Dendritic cell treated with granulocyte-macrophage colony-stimulating factor and Interleukin-4, amounts not matched to agents 40 ng/mL and 50 ng/mL, for 4 days (primary cell): ENCODE measurements around the gene ARHGEF17.

Experiments used
- H3K27ac Mint-ChIP-seq: one replicate; pipeline ENCODE4 v1.8.0; 2022; ENCODE audit warnings: mild to moderate bottlenecking, mixed read lengths
- H3K27me3 Mint-ChIP-seq: one replicate; pipeline ENCODE4 v1.8.0; 2022; ENCODE audit warnings: mild to moderate bottlenecking, mixed read lengths
- H3K36me3 Mint-ChIP-seq: one replicate; pipeline ENCODE4 v1.8.0; 2022; ENCODE audit warnings: low read depth, mixed read lengths
- H3K4me1 Mint-ChIP-seq: one replicate; pipeline ENCODE4 v1.8.0; 2022; ENCODE audit warnings: low read depth, mixed read lengths
- H3K4me3 Mint-ChIP-seq: one replicate; pipeline ENCODE4 v1.8.0; 2022; ENCODE audit warnings: mild to moderate bottlenecking, moderate library complexity, mixed read lengths
- H3K9me3 Mint-ChIP-seq: one replicate; pipeline ENCODE4 v1.8.0; 2022; ENCODE audit warnings: mixed read lengths
- intact Hi-C: fragments of 100-400 bp; cut with micrococcal nuclease; formaldehyde crosslinking; loops from one replicate; pipeline ENCODE4 v1.15.0; 2022

Gene ARHGEF17

DNA sequence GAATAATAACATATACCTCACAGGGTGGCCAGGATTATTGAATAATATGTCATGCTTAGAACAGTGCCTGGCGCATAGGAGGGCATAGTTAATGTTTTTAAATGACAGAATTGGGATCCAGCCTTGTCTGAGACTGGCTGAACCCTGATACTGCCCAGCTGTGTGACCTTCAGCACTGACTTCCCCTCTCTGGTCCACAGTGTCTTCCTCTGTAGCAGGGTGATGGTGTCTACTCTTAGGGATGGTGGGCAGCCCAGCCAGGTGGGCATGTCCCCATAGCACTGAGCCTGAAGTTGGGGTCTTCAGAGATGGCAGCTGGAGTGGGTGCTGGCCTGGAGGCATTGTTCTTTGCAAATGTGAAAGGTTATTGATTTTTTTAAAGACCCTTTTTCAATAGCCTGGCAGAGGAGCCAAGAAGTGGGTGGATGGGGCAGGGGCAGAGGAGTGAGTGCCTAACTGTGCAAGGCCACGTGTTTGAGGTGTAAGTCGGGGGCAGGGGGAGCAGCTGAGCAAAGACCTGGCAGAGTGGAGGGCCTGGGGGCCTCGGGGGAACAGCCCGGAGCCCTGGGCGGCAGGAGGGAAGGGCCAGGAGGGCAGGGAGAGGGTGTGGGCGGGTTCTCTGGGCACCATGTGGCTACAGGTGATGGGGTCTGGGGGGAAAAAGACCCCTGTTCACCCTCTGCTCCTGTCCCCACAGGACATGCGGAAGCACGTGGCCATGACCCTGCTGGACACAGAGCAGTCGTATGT, 38.3 kb downstream of the ARHGEF17 start:
- H3K4me1 Mint-ChIP-seq, result peaks cover 11% of the 10 kb centered on the region
- no peak overlapping the region for H3K27ac Mint-ChIP-seq
- peaks cover 10% of the 10 kb centered on the region for H3K36me3 Mint-ChIP-seq
- intact Hi-C loops, result no loop called here
- no peak overlapping the region for H3K4me3 Mint-ChIP-seq
- peaks cover 16% of the 10 kb centered on the region for H3K27me3 Mint-ChIP-seq
- no peaks in the 10 kb centered on the region for H3K9me3 Mint-ChIP-seq

DNA sequence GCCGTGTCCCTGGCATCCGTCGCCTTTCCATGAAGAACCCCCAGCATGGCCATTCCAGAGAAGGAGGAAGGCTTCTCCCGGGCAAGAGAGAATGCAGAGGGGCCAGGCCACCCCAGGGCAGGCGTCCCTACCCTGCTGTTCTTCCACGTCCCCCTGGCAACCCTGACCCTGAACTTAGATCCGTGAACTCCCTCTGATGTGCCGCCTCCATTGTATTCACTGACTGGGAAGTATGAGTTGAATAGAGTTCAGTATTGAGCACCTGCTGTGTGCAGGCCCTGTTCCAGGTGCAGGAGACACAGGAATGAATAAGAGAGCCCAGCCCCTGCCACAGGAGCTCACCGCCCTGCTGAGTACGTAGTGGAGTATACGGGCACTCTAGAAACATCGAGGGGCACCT, 39.0 kb downstream of the ARHGEF17 start:
- Mint-ChIP-seq H3K27ac (no peak overlapping the region), H3K9me3 (no peaks in the 10 kb centered on the region)
- intact Hi-C loops, result no loop called here

DNA sequence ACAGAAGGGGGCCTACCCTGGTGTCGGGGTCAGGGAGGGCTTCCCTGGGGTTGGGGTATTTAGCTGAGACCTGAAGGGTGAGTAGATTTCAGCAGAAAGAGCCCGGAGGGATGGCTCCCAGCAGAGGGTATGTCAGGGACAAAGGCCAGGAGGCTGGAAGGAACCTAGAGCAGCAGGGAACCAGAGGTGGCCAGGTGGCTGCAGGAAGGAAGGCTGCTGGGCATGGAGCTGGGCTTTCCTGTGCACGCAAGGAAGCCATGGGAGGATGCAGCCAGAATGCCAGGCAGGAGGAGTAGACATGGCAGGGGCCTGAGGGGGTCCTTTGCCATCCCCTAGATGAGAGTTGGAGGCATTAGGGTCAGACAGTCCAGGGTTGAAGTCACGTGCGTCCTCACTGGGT, 40.8 kb downstream of the ARHGEF17 start:
- H3K4me3 Mint-ChIP-seq, result no peak overlapping the region
- H3K27ac Mint-ChIP-seq, result no peak overlapping the region
- H3K36me3 Mint-ChIP-seq, result peaks cover 10% of the 10 kb centered on the region
- H3K4me1 Mint-ChIP-seq, result peaks cover 11% of the 10 kb centered on the region
- H3K27me3 Mint-ChIP-seq, result peaks cover 7% of the 10 kb centered on the region
- H3K9me3 Mint-ChIP-seq, result no peaks in the 10 kb centered on the region
- intact Hi-C loops, result no loop called here

More for the DNA sequence above, 39.0 kb downstream of the ARHGEF17 start:
- peaks cover 12% of the 10 kb centered on the region for H3K27me3 Mint-ChIP-seq
- no peak overlapping the region for H3K4me3 Mint-ChIP-seq
- H3K36me3 Mint-ChIP-seq, result peaks cover 10% of the 10 kb centered on the region
- H3K4me1 Mint-ChIP-seq, result peaks cover 11% of the 10 kb centered on the region

DNA sequence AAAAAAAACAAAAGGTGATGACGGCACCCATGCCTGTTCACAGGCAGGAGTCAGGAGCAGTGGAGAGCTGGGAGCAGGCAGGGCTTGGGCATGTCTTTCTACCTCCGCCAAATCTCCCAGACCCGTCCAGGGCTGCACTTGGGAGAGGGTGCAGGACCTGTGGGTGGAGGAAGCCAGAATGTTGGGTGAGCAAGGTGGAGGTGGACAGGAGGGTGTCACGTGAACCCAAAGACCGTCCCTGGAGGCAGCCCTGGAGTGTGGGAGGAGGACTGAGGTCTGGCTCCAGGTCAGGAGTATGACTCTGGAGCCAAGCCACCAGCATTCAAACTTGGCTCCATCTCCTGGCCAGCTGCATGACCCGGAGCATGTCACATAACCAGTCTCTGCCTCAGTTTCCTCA, 41.6 kb downstream of the ARHGEF17 start:
- Mint-ChIP-seq H3K27me3 (peaks cover 3% of the 10 kb centered on the region), H3K27ac (peak overlapping the region; percentile 45), H3K36me3 (peaks cover 10% of the 10 kb centered on the region), H3K9me3 (no peaks in the 10 kb centered on the region), H3K4me1 (peaks cover 11% of the 10 kb centered on the region), H3K4me3 (no peak overlapping the region)
- intact Hi-C loops, result loop anchor here (2.0 kb wide), 1 partner anchor 311 kb away; no protein-coding TSS in a partner anchor

DNA sequence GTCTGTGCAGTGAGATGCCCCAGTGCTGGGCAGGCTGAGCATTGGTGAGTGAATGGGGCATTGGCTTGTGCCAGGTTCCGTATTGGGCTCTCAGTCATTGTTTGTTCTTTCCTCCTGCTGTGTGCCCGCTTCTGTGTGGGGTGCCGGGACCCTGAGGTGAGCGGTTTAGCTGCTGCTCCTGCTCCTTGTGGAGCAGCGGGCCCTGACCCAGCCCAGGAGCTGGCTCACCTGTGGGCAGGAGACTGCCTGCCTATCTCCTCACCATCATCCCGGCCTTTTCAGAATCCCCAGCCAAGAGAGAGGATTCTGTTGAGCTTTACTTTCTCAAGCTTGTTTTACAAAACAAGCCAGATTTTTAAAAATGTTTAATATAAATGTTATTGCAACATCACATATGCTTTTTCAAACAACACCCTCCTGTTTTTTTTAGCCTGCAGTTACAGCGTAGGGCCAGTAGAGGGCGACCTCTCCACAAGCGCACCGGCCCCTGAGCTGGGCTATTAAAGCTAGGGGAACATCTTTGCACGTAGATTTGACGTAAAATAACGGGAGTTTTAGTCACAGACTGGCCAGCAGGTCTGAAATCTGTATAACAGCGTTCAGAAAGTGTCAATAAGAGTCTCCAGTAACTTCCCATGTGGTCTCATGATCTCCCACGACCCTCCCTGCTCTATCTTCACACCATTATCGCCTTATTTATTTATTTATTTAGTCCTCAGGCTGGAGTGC, 43.0 kb downstream of the ARHGEF17 start:
- Mint-ChIP-seq H3K9me3 (no peaks in the 10 kb centered on the region), H3K4me1 (peaks cover 11% of the 10 kb centered on the region), H3K27ac (no peak overlapping the region), H3K27me3 (peaks cover 3% of the 10 kb centered on the region), H3K4me3 (no peak overlapping the region), H3K36me3 (peaks cover 10% of the 10 kb centered on the region)
- intact Hi-C loops, result loop anchor here (1.0 to 2.0 kb wide), 2 partner anchors 42 to 310 kb away; no protein-coding TSS in a partner anchor

DNA sequence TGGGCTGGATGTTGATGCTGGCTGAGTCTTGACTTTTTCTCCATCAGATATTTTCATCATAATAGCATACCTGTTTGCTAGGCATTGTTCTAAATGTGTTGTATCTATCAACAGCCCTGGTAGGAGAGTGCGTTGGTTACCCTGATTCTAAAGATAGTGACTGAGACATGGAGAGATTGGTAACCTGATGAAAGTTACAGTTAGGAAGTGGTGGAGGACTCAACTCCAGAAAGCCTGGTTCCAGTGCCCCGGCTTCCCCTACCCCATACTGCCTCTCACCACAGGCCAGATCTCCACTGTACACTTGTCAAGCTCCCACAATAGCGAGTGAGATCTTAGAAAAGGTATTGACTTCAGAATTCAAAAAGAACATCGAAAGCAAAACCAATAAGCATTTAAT, 45.3 kb downstream of the ARHGEF17 start:
- H3K36me3 Mint-ChIP-seq, result no peaks in the 10 kb centered on the region
- no peaks in the 10 kb centered on the region for H3K9me3 Mint-ChIP-seq
- H3K27me3 Mint-ChIP-seq, result peaks cover 2% of the 10 kb centered on the region
- H3K27ac Mint-ChIP-seq, result no peak overlapping the region
- no peak overlapping the region for H3K4me3 Mint-ChIP-seq
- intact Hi-C loops, result no loop called here
- peaks cover 11% of the 10 kb centered on the region for H3K4me1 Mint-ChIP-seq

DNA sequence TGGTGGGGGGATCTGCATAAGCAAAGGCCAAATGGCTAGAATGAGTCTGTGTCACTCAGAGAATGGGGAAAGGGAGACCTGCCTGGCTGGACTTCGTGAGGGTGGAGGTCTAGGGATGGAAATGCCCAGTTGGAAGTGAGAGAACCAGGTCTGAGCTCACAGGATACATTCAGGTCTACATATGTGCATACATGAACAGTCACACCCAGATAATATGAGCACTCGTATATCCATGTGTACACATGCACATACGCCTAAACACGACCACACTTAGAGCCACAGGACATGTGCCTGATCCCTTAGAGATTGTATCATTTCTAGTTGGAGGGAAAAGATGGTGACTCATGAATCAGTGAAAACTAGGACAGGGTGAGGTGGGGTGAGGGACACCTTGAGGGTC, 47.0 kb downstream of the ARHGEF17 start:
- Mint-ChIP-seq H3K4me1 (peaks cover 10% of the 10 kb centered on the region), H3K27ac (no peak overlapping the region), H3K9me3 (no peaks in the 10 kb centered on the region), H3K4me3 (no peak overlapping the region), H3K36me3 (peaks cover 2% of the 10 kb centered on the region), H3K27me3 (no peaks in the 10 kb centered on the region)
- intact Hi-C loops, result no loop called here

DNA sequence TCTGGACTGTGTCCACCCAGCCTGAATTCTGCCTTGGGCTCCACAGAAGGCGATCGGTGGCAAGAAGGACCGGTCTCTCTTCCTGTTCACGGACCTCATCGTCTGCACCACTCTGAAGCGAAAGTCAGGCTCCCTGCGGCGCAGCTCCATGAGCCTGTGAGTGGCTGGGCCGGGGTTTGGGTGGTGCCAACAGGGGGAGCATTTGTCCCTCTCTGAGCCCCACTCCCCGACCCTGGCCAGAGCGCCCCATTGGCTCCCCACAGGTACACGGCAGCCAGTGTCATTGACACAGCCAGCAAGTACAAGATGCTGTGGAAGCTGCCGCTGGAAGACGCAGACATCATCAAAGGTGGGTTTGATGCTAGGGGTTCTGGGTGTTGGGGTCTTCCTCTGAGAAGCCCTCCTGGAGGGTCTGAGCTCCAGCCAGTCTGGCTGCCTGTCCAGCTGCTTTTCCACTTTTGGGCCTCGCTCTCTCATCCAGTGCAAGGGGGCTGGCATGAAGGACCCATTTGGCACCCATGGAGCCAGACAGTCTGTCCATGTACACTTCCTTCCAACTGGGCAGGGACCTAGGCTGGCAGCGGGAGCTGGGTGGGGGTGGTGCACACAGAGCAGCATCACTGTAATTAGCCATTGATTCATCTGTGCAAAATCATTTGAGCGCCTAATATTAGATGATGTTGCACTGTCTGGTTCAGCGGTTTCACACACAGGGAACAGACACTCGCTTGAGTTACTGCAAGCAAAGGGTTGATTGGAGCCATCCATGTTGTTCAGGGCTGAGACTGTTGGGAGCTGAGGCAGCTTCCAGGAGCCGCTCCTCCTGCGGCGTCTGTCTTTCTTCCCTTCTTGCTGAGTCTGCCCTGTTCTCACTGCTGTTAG, 49.1 kb downstream of the ARHGEF17 start:
- H3K36me3 Mint-ChIP-seq, result peaks cover 7% of the 10 kb centered on the region
- H3K27me3 Mint-ChIP-seq, result no peaks in the 10 kb centered on the region
- intact Hi-C loops, result no loop called here
- H3K4me3 Mint-ChIP-seq, result no peak overlapping the region
- no peaks in the 10 kb centered on the region for H3K4me1 Mint-ChIP-seq
- H3K27ac Mint-ChIP-seq, result no peak overlapping the region
- no peaks in the 10 kb centered on the region for H3K9me3 Mint-ChIP-seq

DNA sequence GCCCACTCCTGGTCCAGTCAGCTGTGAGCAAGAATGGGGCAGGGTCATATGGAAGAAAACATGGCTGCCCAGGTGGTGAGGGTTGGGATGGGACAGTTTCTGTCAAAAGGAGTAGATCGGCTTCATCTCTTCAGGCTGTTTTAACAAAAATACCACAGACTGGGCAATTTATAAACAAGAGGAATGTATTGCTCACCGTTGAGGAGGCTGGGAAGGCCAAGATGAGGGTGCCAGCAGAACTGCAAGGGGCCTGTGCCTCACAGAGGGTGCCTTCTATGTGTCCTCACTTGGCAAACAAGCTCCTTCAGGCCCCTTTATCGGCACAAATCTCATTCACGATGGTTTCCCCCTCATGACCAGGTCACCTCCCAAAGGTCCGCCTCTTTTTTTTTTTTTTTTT, 50.0 kb downstream of the ARHGEF17 start:
- Mint-ChIP-seq H3K9me3 (no peaks in the 10 kb centered on the region), H3K36me3 (peaks cover 16% of the 10 kb centered on the region)

DNA sequence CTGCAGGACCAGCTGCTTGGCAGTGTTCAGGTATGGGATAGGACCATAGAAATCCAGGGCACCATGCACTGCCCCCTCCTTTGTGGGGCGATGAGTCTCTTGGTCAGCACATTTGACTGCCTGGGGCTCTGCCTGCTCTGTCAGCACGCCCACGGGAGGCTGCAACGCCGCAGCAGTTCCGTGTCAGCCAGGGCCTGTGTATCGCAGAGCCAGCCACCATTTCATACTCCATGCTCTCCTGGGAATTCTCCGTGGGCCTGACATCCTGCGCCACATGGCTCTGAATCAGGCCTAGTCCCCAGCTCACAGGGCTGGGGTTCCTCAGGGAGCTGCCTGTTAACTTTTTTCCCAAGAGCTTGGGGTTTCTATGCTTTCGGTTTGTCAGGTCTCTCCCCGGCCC, 51.3 kb downstream of the ARHGEF17 start:
- H3K9me3 Mint-ChIP-seq, result no peaks in the 10 kb centered on the region
- no peaks in the 10 kb centered on the region for H3K27me3 Mint-ChIP-seq
- no peak overlapping the region for H3K4me3 Mint-ChIP-seq
- H3K4me1 Mint-ChIP-seq, result no peaks in the 10 kb centered on the region
- peaks cover 24% of the 10 kb centered on the region for H3K36me3 Mint-ChIP-seq
- peak overlapping the region; percentile 43 for H3K27ac Mint-ChIP-seq
- intact Hi-C loops, result no loop called here

More for the DNA sequence above, 50.0 kb downstream of the ARHGEF17 start:
- intact Hi-C loops, result no loop called here
- no peaks in the 10 kb centered on the region for H3K4me1 Mint-ChIP-seq
- no peak overlapping the region for H3K27ac Mint-ChIP-seq
- H3K4me3 Mint-ChIP-seq, result no peak overlapping the region
- no peaks in the 10 kb centered on the region for H3K27me3 Mint-ChIP-seq

DNA sequence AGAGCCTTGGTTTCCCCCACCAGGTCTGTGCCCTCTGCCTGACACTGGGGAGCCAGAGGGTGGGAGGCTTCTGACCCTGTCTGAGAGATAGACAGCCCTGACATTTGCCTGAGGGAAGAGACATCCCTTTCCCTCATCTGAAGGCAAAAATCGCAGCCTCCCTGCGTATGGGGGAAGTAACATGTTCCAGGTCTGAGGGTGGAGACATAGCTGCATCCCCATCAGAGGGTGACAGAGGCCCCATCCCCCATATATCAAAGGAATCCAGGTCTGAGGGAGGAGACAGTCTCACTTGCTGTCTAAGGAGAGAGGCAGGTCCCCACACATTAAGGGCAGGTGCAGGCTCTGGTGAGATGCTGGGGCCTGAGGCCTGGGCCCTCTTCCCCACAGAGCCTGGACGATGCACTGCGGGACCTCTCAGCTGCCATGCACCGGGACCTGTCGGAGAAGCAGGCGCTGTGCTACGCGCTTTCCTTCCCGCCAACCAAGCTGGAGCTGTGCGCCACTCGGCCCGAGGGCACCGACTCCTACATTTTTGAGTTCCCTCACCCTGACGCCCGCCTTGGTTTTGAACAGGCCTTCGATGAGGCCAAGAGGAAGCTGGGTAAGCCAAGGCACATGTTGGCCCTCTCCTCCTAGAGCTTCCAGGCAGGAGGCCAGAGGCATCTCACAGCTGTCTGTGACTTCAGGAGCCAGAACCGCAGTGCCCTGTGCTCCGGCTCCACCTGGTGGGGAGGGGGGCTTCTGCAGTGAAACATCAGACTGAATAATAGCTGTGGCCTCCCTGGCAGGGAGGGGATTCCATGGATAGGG, 52.1 kb downstream of the ARHGEF17 start:
- no peaks in the 10 kb centered on the region for H3K27me3 Mint-ChIP-seq
- intact Hi-C loops, result no loop called here
- peaks cover 24% of the 10 kb centered on the region for H3K36me3 Mint-ChIP-seq

DNA sequence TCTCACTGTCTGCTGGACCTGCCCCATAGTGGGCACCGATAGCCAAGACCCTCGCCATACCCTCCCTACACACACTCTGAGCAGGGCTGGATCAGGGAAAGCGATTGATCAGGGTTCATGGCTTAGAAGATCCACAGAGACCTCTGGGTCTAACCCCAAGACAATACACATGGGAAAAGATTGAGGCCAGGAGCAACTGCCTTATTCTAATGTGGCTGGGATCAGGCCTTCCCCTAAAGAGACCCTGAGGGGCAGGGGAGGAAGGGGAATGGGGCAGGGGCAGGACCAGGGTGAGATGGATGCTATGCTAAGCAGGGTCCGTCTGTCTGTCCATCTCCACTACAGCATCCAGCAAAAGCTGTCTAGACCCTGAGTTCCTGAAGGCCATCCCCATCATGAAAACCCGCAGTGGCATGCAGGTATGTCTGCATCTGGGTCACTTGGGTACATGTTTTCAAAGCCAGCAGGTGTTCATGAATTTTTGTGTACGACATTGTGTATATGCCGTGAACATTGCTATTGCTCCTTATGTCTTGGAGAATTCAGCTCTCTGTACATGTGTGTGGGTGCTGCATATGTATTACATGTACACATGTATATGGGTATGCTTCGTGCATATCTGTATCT, 52.8 kb downstream of the ARHGEF17 start:
- no peak overlapping the region for H3K4me3 Mint-ChIP-seq
- H3K27me3 Mint-ChIP-seq, result no peaks in the 10 kb centered on the region
- peaks cover 24% of the 10 kb centered on the region for H3K36me3 Mint-ChIP-seq
- H3K9me3 Mint-ChIP-seq, result no peaks in the 10 kb centered on the region
- no peak overlapping the region for H3K27ac Mint-ChIP-seq
- intact Hi-C loops, result no loop called here
- peaks cover 3% of the 10 kb centered on the region for H3K4me1 Mint-ChIP-seq

More for the DNA sequence above, 52.1 kb downstream of the ARHGEF17 start:
- Mint-ChIP-seq H3K27ac (peak overlapping the region; percentile 43), H3K9me3 (no peaks in the 10 kb centered on the region), H3K4me1 (no peaks in the 10 kb centered on the region), H3K4me3 (no peak overlapping the region)
